ENCODE measurements around the gene GNLY.

The GNLY gene

DNA sequence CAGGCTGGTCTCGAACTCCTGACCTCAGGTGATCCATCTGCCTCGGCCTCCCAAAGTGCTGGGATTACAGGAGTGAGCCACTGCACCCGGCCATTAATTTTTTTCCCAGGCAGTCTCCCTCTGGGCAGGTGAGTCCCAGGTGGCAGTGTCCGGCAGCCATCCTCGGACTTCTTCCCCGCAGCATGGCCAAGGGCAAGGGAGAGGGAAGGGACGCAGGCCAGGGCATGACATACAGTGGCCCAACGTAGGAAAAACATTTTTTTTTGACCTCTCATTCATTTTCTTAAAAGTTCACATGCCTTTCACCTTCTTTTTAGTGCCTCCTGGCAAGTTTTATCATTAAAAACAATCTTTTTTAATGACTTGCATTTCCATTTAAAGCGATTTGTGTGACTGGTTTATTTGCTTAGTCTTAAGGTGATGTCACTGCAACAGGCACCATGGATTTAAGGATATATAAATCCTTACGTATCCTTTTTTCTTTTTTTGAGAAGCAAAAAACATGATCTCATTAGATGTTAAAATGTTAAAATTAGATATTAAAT lies 36.6 kb downstream of the GNLY start:
- no peak for DNase-seq

DNA sequence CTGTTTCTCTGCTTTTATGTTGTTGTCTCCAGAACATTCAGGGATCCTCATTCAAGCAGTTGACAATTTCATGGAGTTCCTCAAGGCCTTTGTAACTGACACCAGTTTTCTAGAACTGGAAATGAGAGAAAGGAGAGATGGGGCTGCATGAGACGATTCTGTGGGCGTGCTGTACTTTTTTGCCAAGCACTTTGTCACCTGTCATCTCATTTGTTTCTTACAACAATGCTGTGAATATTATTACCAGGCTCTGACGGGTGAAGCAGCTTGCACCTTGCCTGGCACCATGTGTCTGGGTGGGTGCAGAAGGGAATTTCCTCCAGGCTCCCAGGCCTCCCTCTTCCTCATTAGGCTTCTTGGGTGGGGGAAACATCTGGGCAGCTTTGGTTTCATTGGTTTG lies 37.4 kb downstream of the GNLY start:
- no peak for DNase-seq

DNA sequence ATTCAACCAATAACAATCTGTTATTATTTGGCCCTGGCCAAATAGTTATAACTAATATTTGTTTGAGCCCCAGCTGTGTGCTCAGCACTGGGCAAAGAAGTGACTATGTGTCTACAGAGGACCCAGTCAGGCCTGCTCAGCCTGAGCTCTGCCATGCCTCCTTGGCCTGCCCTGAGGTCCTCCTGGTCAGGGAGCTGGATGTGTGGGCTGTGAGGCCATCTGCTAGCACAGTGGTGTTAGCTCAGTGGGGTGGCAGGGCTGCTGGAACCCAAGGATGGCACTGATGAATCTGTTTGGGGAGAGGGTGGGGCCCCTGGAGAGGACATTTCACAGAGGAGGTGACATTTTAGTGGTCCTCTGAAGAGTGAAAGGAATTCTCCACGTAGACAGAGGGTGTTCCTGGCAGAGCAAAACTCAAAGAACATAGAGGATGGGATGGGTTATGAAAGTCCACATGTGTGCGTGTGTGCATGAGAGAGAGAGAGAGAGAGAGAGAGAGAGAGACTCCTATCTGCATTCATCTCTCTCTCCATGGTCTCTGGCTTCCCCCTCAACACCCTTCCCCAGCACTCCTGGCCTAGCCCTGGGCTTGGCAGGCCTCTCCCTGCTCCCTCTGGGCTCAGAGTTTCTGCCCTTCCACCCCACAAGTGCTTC lies 38.4 kb downstream of the GNLY start:
- no peak for DNase-seq

DNA sequence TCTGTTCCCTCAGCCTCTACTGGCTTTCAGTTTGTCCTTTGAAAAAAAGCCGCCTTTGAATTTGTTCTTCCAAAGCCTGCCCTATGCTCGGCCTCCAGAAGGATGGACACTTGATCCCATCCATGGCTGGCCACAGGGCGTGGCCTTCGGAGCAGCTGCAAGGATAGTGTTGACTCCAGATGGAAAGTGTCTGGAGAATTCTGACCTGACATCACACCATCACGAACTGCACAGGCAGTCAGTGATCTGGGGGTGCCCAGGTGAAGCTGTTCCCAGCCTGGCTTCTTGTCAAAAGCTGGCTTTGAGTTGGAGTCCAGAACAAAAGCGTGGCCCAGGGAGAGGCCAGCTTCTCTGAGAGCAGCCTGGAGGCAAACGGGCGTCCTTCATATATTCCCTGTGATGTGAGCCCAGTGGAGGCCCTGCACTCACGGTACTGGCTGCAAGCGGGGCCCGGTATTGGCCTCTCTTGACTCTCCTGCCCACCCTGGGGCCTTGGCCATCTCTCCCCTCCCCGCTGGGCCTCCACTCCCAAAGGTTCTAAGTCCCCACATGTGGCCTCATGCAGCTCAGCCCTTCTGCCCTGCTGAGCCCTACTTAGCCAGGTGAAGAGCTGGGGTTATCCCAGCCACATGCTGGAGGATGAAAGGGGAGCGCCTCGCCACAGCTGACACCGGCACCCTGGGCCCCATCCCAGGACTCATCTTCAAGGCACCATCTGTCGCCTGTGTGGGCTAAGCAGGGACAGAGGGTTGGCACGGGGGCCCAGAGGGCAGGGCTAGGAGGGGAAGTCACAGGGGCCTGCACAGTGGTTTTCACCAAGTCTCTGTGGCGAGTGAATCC lies 39.2 kb downstream of the GNLY start:
- no peak for DNase-seq

DNA sequence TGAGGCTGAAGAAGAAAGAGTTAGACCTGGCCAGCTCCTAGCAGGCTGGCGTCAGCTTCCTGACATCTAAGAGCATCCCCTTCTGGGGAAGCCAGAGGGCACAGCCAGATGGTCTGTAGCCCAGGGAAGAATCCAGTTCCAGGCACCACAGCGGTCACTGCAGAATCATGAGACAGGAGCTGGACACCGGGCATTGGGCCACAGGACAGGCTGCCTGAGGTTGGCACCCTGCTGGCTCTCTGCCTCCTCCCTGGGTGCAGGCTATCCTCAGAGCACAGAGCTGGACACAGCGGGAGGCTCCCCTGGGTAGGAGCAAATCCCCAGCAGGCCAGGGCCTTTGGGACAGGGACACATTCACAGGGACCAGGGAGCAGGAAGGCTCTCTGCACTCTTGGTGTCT lies 39.9 kb downstream of the GNLY start:
- no peak for DNase-seq

DNA sequence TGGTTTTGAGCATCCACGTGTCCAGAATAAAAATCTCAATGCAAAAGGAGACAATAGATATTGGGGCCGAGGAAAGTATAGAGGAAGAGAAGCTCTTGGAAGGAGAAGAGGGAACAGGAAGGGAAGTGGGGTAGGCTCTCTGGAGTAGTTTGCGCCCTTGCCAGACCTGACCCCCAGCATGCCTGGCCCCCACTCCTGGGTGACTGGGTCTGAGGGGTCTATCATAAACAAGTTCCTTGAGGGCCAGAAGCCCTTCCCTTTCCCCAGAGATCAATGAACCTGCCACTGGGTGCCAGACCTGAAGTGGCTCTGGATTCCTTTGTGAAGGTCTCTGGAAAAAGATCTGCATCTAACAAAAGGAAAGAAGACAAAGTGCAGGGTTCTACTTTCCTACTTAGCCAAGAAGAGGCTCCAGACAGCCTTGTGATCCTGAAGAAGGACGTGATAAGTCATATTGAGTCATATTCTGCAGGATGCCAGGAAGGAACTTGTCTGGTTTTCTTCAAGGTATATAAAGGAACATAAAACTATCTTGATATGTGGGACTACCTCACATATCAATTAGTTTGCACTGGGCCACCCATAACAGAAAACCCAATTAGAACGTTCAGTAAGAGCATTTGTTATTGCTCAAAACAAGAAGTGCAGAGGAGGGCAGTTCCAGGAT lies 40.9 kb downstream of the GNLY start:
- no peak for DNase-seq

DNA sequence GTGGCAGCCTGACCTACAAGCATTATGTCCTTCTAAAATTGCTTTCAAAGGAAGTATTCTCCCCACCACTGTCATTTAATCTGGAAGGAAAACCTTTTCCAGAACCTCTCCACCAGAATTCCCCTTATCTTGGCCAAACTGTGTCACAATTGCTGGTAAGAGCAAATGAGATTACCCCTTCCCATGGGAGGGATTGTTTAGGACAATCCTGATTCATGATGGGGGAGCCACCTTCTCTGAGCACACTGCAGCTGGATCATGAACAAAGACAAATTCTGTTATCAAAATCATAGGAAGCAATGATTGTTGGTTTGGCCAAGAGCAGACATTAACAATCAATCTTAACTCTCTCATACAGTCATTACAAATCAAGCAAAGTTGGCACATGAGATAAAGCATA lies 41.5 kb downstream of the GNLY start:
- DNase-seq = no peak

DNA sequence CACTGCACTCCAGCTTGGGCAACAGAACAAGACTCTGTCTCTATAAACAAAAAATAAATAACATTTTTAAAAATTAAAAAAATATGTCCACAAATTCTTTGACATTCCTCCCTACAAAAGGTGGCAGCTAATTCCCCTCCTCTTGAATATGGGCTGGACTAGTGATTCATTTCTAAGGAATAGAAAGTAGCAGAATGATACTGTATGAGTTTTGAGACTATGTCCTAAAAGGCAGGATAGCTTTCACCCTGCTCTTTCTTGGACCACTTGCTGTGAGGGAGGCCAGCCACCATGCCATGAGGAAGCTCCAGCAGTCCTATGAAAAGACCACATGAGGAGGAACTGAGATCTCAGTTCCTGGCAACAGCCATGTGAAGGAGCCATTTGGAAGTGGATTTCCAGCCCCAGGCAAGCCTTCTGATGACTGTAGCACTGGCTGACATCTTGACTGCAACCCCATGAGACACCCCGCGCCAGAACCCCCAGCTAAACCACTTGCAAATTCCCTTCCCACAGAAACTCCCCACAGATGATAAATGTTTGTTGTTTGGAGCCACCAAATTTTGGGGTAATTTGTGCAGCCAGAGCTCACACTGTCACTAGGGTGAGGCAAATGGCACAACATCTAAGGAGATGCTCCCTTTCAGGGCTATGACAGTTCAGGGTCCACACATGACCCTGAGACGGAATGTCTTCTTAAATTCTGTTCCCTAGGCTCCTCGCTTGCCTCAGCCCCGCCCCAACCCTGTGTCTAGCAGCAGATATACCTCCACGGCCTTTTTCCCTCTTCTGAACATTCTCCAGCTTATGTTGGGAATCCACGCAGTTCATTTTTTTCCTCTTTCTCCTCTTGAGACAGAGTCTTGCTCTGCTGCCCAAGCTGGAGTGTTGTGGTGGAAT lies 42.5 kb downstream of the GNLY start:
- no peak for DNase-seq

DNA sequence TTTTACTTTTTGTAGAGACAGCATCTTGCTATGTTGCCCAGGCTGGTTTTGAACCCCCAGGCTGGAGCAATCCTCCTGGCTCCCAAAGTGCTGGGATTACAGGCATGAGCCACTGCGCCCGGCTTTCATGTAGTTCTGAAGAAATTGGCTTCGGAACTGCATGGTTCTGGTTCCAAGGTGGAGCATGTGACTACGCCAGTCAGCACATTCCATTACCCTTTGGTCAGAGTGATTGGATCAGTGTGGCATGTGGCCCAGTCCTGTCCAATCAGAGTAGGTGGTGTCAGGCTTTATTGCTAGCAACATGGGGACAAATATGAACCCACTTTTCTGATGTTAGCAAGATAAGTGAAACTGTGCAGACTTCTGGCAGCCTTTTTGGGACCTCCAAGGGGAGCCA lies 43.3 kb downstream of the GNLY start:
- no peak for DNase-seq

DNA sequence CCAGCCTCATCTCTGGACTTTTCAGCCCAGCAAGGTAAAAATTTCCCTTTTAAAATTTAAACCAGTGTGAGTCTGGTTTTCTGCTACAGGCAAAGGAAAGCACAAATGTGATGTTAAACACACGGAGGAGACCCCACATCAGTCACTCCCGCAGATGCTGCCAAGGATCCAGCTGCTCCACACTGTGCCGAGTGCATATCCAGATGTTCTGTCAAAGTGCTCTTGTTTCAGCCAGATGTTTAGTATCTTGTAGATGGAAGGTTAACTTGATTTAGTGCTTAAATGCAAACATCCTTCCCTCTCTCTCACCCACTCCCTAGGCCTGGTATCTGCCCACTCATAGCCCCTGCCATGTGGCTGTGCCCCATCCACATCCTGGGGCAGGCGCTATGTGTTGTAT lies 43.8 kb downstream of the GNLY start:
- DNase-seq = no peak

DNA sequence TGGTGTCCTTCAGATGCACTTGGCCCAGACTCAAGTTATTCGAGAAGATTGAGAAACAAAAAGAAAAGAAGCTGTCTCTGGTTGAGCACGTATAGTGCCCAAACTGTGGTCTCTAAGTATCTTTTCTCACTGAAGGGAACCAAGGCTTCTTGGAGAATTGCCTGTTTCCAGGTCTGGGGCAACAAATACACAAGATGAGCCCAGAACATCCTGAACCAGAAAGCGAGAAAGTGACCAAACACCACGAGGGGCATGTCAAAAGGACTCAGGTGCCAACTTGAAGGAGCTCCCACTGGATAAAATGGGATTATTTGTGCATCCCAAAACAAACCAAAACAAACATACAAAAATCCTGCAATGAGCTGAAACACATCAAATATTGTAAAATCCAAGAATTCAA lies 46.0 kb downstream of the GNLY start:
- no peak for DNase-seq

DNA sequence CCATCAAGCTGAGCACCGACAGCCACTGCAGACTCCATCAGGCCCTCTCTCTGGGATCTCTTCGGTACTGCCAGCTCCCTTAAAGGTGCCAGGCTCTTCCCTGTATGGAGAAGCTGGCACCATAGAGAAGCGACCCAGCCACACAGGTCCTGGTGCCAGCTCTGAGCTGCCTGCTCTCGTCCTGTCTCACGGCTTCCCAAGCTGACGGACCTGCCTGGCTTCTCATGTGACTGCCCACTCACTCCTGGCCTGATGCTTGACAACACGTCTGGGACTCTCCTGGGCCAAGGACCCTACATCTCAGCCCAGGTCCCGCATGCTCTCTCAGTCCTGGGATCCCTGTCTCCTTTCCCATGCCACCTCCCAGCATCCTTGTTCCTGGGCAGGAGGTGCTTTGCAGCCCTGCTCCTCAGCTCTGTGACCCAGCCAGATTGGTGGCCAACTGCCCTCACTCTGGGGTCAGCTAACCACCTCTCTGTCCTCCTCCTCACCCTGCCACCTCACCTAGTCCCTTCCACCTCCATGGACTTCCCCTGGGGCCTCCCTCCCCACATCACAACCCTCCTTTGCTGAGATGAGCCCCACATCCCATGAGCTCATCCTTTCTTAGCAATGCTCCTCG lies 47.2 kb downstream of the GNLY start:
- DNase-seq = no peak

DNA sequence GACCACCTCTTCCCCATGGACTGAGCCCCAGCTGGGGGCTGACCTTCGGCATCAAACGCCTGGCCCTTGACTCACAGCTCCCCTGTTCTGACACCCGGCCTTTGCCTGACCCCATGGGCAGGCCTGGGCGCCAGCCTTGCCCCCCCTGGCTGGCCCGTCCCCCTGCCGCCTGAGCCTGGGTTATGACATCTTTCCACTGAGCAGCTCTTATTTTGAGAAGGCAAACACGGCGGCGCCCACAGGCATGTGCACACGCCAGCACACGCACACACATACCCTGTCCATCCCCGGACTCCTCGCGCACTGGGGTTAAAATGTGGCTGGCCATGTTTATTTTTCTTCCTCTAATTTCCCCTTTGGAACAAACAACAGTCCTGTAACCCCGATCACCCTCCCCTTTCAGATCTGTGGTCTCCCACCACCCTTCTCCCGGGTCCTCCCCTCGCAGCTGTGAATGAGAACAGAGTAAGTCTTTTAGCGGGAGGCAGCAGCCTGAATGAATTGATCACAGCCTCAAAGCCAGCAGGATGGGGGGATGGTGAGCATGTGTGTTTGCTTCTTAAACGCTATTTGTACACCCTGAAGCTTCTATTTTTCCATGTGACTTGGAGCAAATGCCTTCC lies 47.8 kb downstream of the GNLY start:
- DNase-seq = no peak

DNA sequence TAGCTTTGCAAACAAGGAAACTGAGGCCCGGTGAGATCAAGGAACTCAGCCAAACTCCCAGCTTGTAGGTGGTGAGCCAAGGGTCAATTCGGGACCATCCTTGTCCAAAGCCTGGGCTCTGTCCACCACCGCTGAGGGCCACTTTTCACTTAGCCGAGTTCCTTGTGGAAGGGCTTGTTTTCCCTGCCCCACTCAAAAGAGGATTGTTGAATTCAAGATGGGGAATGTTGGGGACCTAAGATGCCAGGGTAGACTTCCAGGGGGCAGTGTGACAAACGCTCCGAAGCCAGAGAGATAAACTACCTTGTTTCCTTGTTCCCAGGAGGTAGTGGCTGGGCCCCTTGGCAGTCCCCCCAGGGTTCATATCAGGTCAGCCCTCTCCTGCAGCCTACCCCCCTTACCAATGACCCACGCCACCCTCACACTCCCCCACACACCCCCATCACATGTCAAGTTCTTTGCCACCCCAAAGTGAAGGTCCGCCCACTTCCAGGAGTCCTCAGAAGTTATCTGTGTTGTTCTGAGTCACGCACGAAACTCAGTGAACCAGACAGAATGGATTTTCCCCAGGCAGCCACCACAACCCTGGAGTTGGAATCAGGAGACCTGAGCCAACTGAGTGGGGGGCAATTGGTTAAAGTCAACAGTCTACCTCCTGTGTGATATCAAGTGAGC lies 49.3 kb downstream of the GNLY start:
- DNase-seq = no peak

DNA sequence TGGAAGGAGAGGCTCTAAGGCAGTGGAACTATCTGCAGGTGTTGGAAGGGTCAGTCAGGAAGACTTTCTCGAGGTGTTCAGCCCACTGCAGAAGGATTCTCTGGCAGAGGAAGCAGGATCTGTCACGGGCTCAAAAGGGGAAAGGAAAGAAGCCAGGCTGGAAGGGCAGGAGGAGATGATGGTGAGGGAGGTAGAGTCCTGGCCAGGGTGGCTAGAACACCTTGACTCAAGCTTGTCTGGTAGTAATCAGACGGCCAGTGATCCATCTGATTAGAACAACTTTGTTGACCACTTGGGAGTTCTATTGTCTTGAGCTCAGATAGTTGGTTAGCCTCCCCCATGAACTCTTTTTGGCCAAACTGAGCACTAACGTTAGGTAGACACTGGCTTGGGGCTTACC lies 49.9 kb downstream of the GNLY start:
- no peak for DNase-seq

DNA sequence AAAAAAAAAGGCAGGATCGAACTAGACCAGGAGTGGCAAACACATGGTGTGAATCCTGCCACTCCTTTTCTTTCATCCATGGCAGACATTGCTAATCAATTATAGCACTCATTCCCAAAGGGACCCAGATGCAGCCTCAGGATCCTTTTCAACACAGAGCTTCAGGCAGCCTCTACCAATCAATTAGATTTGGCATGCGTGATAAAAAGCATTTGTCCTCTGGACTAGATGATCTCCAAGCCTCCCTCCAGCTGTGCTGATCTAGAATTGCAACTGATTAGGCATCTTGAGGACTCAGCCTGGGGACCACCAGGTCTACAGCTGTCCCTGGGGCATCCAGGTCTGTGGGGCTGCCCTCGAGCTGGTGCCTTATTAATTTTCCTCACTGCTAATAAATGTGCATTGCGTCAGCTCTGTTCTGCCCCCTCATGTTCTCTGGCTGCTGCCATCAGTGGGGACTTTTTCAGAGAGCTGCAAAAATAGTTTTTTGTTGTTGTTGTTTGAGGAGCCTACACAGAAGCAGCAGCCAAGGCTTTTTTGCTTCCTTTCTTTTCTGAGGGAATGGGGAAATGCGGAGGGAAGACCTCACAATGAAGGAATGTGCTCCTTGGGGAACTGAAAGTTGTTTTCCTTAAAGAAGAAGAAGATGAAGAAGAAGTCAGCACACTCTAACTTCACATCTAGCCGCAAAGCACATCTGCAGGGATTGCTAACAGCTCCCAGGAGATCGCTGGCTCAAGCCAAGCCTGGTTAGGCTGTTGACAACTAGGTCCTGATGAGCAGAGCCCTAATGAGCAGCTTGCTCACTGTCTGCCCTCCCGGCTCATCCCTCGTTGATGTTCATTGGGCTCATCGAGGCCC lies 50.8 kb downstream of the GNLY start:
- no peak for DNase-seq

DNA sequence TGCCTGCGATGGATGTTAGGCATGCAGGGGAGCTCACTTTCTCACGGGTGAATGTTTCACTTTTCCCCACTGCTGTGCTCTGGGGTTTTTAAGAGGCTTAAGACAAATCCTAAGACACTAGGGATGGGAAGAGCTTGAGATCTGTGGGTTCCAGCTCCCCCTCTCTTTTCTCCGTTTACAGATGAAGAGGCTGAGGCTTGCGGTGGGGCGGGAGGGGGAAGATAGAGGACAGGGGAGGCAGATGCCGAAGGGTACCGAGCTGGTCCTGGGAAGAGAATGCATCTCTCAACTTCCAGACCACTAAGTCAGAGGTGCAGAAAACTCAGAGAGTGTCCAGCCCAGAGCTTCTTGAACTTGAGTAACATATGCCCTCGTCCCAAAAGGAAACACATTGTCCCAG lies 51.5 kb downstream of the GNLY start:
- no peak for DNase-seq

DNA sequence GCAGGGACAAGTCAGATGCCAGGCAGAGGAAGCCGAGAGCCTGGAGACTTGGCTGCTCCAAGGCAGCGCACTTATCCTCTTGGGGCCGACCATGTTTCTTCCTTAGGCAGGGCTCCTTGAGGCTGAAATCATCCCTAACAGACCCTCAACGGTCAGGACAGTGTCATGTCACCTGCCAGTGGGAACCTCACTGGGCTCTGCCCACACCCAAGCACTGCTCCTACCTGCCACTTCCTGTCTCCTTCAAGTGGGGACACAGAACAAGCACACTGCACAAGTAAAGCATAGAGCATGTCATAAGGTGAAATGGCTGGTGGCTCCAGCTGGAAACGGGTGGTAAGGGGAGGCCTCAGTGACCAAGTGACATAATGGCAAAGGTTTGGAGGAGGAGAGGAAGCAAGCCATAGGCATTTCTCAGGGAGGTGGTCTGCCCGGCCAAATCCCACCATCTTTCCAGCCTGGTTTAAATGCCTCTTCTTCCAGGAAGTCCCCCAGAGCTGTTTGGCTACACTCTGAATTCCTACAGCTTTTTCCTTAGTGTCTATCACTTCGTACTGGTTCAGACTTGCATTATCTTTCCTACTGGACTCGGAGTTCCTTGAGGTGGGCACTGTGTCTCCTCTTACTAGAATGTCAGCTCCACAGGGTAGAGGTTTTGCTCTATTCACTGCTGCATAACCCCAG lies 52.3 kb downstream of the GNLY start:
- DNase-seq = no peak

DNA sequence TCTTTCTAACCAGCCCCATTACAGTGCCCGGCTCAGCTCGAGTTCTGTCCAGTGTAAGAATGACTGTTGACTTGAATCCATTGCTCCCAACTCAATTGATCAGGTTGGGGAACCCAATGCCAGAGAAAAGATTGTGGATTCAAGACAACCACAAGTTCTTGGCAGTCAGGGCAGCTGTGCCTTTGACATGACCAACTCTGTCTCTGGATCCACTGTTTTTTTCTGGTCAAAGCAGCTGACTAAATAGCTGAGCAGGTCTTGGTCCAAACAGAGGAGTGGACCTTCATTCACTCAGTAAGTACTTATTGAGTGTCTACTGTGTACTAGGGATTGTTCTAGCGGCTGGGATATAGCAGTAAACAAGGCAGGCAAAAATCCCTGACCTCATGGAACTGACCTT lies 53.3 kb downstream of the GNLY start:
- DNase-seq = no peak
